H1 (cell line): ENCODE data around the gene ATPAF2. TPM values are rescaled to one million over a fixed set of nuclear protein-coding genes. Genes with fewer than 3 reads are reported as not detected.

ENCODE experiments used
- CTCF ChIA-PET: fragments of 300-600 bp; sonication (Branson Sonifier 250); formaldehyde crosslinking; loops from one replicate; lab custom pipeline; 2021; ENCODE audit not compliant: partially characterized antibody; lab: Charles Lee
- POLR2A ChIA-PET: fragments of 300-600 bp; sonication (Branson Sonifier 250); formaldehyde crosslinking; loops from one replicate; lab custom pipeline; 2021; ENCODE audit warnings: inconsistent platforms; ENCODE audit not compliant: partially characterized antibody; lab: Charles Lee
- DNase-seq, 2 experiments: peaks; one replicate each; pipeline versions ENCODE4 v3.0.0 to v3.0.0-alpha.2; 2010 to 2022; ENCODE audit warnings: low spot score in 2 of 2, low read depth in 1 of 2, mixed read lengths in 1 of 2
- FAIRE-seq: peaks from 2 replicates; lab custom pipeline; 2011; peaks lifted over from hg19 to GRCh38; lab: Jason Lieb, UNC
- H2AFZ ChIP-seq: 2 replicates; pipeline ENCODE4 v1.8.1; 2012; ENCODE audit warnings: low read length, inconsistent platforms
- H2AK5ac ChIP-seq: 2 replicates; pipeline ENCODE4 v1.6.1; 2013; ENCODE audit warnings: low read depth, low read length
- H2BK120ac ChIP-seq: replicated peaks from 2 replicates; pipeline ENCODE3; 2013; ENCODE audit warnings: low read depth, low read length, inconsistent platforms
- H2BK12ac ChIP-seq: 2 replicates; pipeline ENCODE4 v1.6.1; 2013; ENCODE audit warnings: low read depth, low read length
- H2BK15ac ChIP-seq: 2 replicates; pipeline ENCODE4 v1.6.1; 2013; ENCODE audit warnings: low read length
- H2BK20ac ChIP-seq: 2 replicates; pipeline ENCODE4 v1.6.1; 2013; ENCODE audit warnings: low read length
- H2BK5ac ChIP-seq: 2 replicates; pipeline ENCODE4 v1.6.1; 2013; ENCODE audit warnings: low read depth, low read length
- H3K14ac ChIP-seq: 2 replicates; pipeline ENCODE4 v1.6.1; 2013; ENCODE audit warnings: inconsistent platforms; ENCODE audit not compliant: insufficient read length
- H3K18ac ChIP-seq: 2 replicates; pipeline ENCODE4 v1.6.1; 2013; ENCODE audit warnings: low read length; ENCODE audit errors: extremely low read depth
- H3K23ac ChIP-seq: 2 replicates; pipeline ENCODE4 v1.6.1; 2013; ENCODE audit warnings: inconsistent platforms; ENCODE audit not compliant: insufficient read length
- H3K23me2 ChIP-seq: 2 replicates; pipeline ENCODE4 v1.6.1; 2013; ENCODE audit warnings: low read depth, low read length
- H3K27ac ChIP-seq: 2 replicates; pipeline ENCODE4 v1.6.1; 2011; ENCODE audit warnings: low read depth, low read length, inconsistent platforms
- H3K27me3 ChIP-seq, 4 experiments: replicated peaks in 1 of 4; 1 replicate in 1 of 4; 2 replicates in 3 of 4; pipeline versions ENCODE4 v1.6.1 to v1.8.1; 2011 to 2013; ENCODE audit warnings: low read length in 3 of 4, mild to moderate bottlenecking in 3 of 4, inconsistent platforms in 2 of 4, mixed read lengths in 2 of 4, moderate library complexity in 1 of 4; ENCODE audit not compliant: control insufficient read depth in 3 of 4, insufficient read depth in 3 of 4; ENCODE audit errors: extremely low read depth in 1 of 4
- H3K36me3 ChIP-seq, 4 experiments: 2 replicates each; pipeline versions ENCODE4 v1.6.1 to v1.8.1; 2011 to 2013; ENCODE audit warnings: mild to moderate bottlenecking in 4 of 4, low read length in 3 of 4, moderate library complexity in 2 of 4, control low read depth in 1 of 4, inconsistent platforms in 1 of 4; ENCODE audit not compliant: insufficient read depth in 4 of 4, control insufficient read depth in 2 of 4
- H3K4ac ChIP-seq: replicated peaks from 2 replicates; pipeline ENCODE3; 2013; ENCODE audit warnings: low read length, low read depth, mixed read lengths, inconsistent platforms; ENCODE audit not compliant: insufficient read length
- H3K4me1 ChIP-seq, 4 experiments: replicated peaks in 1 of 4; 1 replicate in 1 of 4; 2 replicates in 3 of 4; pipeline versions ENCODE4 v1.6.1 to v1.8.1; 2011 to 2013; ENCODE audit warnings: low read length in 3 of 4, inconsistent platforms in 2 of 4, mixed read lengths in 1 of 4; ENCODE audit not compliant: insufficient read depth in 4 of 4, control insufficient read depth in 3 of 4
- H3K4me2 ChIP-seq, 2 experiments: 2 replicates each; pipeline versions ENCODE4 v1.6.1 to v1.8.1; 2011 to 2013; ENCODE audit warnings: low read depth in 2 of 2, low read length in 2 of 2, control low read depth in 1 of 2, inconsistent platforms in 1 of 2, mild to moderate bottlenecking in 1 of 2; ENCODE audit not compliant: insufficient read depth in 1 of 2
- H3K4me3 ChIP-seq, 4 experiments: fragments of 200-600, 300-600 bp in 1 of 4; sonication (generic), shearing (Covaris generic), sonication (Bioruptor Twin) in 1 of 4; 2 replicates each; pipeline versions ENCODE4 v1.5.1 to v1.8.1; 2011 to 2016; ENCODE audit warnings: low read length in 4 of 4, low read depth in 3 of 4, control low read depth in 2 of 4, inconsistent platforms in 2 of 4, mild to moderate bottlenecking in 2 of 4, mixed read lengths in 1 of 4, moderate library complexity in 1 of 4; ENCODE audit not compliant: insufficient read depth in 2 of 4; ENCODE audit errors: extremely low read depth in 1 of 4
- H3K56ac ChIP-seq: replicated peaks from 2 replicates; pipeline ENCODE3; 2013; ENCODE audit warnings: low read depth, mild to moderate bottlenecking, mixed read lengths, low read length, inconsistent platforms; ENCODE audit not compliant: insufficient read length
- H3K79me1 ChIP-seq: 2 replicates; pipeline ENCODE4 v1.6.1; 2013; ENCODE audit warnings: low read depth, low read length, control low read depth
- H3K79me2 ChIP-seq, 2 experiments: 2 replicates each; pipeline versions ENCODE4 v1.6.1 to v1.8.1; 2012 to 2013; ENCODE audit warnings: low read length in 2 of 2, mild to moderate bottlenecking in 2 of 2, inconsistent platforms in 1 of 2; ENCODE audit not compliant: insufficient read depth in 2 of 2, control insufficient read depth in 1 of 2
- H3K9ac ChIP-seq, 4 experiments: replicated peaks in 1 of 4; 1 replicate in 1 of 4; 2 replicates in 3 of 4; pipeline versions ENCODE4 v1.6.1 to v1.8.1; 2011 to 2013; ENCODE audit warnings: low read depth in 3 of 4, low read length in 3 of 4, control low read depth in 2 of 4, mild to moderate bottlenecking in 2 of 4, moderate library complexity in 2 of 4, inconsistent platforms in 1 of 4; ENCODE audit errors: extremely low read depth in 1 of 4
- H3K9me3 ChIP-seq, 2 experiments: 2 replicates each; pipeline versions ENCODE4 v1.6.1 to v1.8.1; 2012 to 2013; ENCODE audit warnings: mild to moderate bottlenecking in 2 of 2, moderate library complexity in 2 of 2, control low read depth in 1 of 2, inconsistent platforms in 1 of 2, low read depth in 1 of 2, low read length in 1 of 2, mixed read lengths in 1 of 2; ENCODE audit not compliant: insufficient read depth in 2 of 2
- H4K20me1 ChIP-seq, 2 experiments: replicated peaks in 1 of 2; 2 replicates each; pipeline versions ENCODE3 to v1.8.1; 2011 to 2013; ENCODE audit warnings: inconsistent platforms in 2 of 2, low read length in 2 of 2, mild to moderate bottlenecking in 1 of 2; ENCODE audit not compliant: insufficient read depth in 2 of 2, control insufficient read depth in 1 of 2
- H4K5ac ChIP-seq: 2 replicates; pipeline ENCODE4 v1.6.1; 2013; ENCODE audit warnings: low read length, low read depth, mixed read lengths, inconsistent platforms; ENCODE audit not compliant: insufficient read length
- H4K8ac ChIP-seq: 2 replicates; pipeline ENCODE4 v1.8.0; 2013; ENCODE audit warnings: mild to moderate bottlenecking, moderate library complexity, low read length, inconsistent platforms; ENCODE audit not compliant: insufficient read depth; ENCODE audit errors: extremely low read depth
- H4K91ac ChIP-seq: replicated peaks from 2 replicates; pipeline ENCODE3; 2013; ENCODE audit warnings: low read length, mixed read lengths, inconsistent platforms; ENCODE audit not compliant: insufficient read length
- BACH1 ChIP-seq: IDR thresholded peaks from 2 replicates; pipeline ENCODE4 v1.6.1; 2012; ENCODE audit warnings: low read length, improper control_type of control experiment
- BCL11A ChIP-seq, 2 experiments: IDR thresholded peaks; one replicate each; pipeline ENCODE4 v1.6.1; 2011; ENCODE audit warnings: low read depth in 2 of 2, low read length in 2 of 2, mild to moderate bottlenecking in 2 of 2
- CBX8 ChIP-seq: fragments of 300-800, 300-1000 bp; sonication (generic); IDR thresholded peaks from 2 replicates; pipeline ENCODE4 v1.7.1; 2016; ENCODE audit warnings: low read depth, low read length, borderline replicate concordance
- CEBPB ChIP-seq: IDR thresholded peaks from 2 replicates; pipeline ENCODE4 v1.6.1; 2012; ENCODE audit warnings: low read depth, low read length
- CHD1 ChIP-seq: IDR thresholded peaks from 2 replicates; pipeline ENCODE4 v1.6.1; 2012; ENCODE audit warnings: low read depth, low read length, improper control_type of control experiment
- E2F6 ChIP-seq: IDR thresholded peaks from 2 replicates; pipeline ENCODE4 v1.6.1; 2012; ENCODE audit warnings: inconsistent platforms
- EGR1 ChIP-seq: IDR thresholded peaks from 2 replicates; pipeline ENCODE4 v1.6.1; 2011; ENCODE audit warnings: low read depth, low read length, borderline replicate concordance
- EP300 ChIP-seq, 2 experiments: IDR thresholded peaks; 1 replicate in 1 of 2; 2 replicates in 1 of 2; pipeline ENCODE4 v1.6.1; 2011 to 2012; ENCODE audit warnings: low read depth in 2 of 2, low read length in 2 of 2, mild to moderate bottlenecking in 2 of 2, borderline replicate concordance in 1 of 2, inconsistent platforms in 1 of 2, moderate library complexity in 1 of 2
- EZH2 ChIP-seq: fragments of 200-600 bp; sonication (generic); IDR thresholded peaks from 2 replicates; pipeline ENCODE4 v1.7.1; 2012; ENCODE audit warnings: low read depth, mild to moderate bottlenecking, moderate library complexity, low read length, inconsistent platforms; ENCODE audit not compliant: severe bottlenecking
- GABPA ChIP-seq: IDR thresholded peaks from 2 replicates; pipeline ENCODE4 v1.6.1; 2011; ENCODE audit warnings: mild to moderate bottlenecking, low read length, moderate library complexity, borderline replicate concordance; ENCODE audit not compliant: insufficient read depth
- KDM5A ChIP-seq: fragments of 200-600 bp; IDR thresholded peaks from 2 replicates; pipeline ENCODE4 v1.7.1; 2012; ENCODE audit warnings: mild to moderate bottlenecking, low read length, inconsistent platforms, mixed read lengths
- NRF1 ChIP-seq: IDR thresholded peaks from 2 replicates; pipeline ENCODE4 v1.6.1; 2011; ENCODE audit warnings: mild to moderate bottlenecking, low read depth, low read length, improper control_type of control experiment
- RBBP5 ChIP-seq: IDR thresholded peaks from 2 replicates; pipeline ENCODE4 v1.7.1; 2012; ENCODE audit warnings: low read depth, mild to moderate bottlenecking, inconsistent platforms, low read length, moderate library complexity, borderline replicate concordance
- TBP ChIP-seq: IDR thresholded peaks from 2 replicates; pipeline ENCODE4 v1.6.1; 2011; ENCODE audit warnings: low read depth, low read length, improper control_type of control experiment
- WGBS, 2 experiments: shearing (Covaris generic) in 1 of 2; methylation state at CpG; one replicate each; pipeline versions ENCODE4 v1.1.6 to v1.1.7; 2013 to 2015; ENCODE audit warnings: low lambda C conversion rate in 2 of 2, mixed read lengths in 2 of 2, inconsistent platforms in 1 of 2, low coverage in 1 of 2, missing lambda C conversion rate in 1 of 2; ENCODE audit not compliant: insufficient replicate concordance in 2 of 2, insufficient coverage in 1 of 2, insufficient read length in 1 of 2; ENCODE audit errors: extremely low coverage in 1 of 2, missing lambda C conversion rate in 1 of 2; 5-methylcytosine and 5-hydroxymethylcytosine counted together
- polyA plus RNA-seq, 7 experiments: library from polyadenylated mRNA; depleted of rRNA in 3 of 7; stranded (reverse) in 5 of 7; unstranded in 2 of 7; fragments of >200 nt in 5 of 7; fragments of 200-250 nt in 2 of 7; gene quantifications; 1 replicate in 5 of 7; 2 replicates in 1 of 7; 4 replicates in 1 of 7; pipeline versions ENCODE4 v1.2.1 to v1.2.3, GENCODE V29; 2011 to 2013; ENCODE audit warnings: missing spikeins in 2 of 7, mixed read lengths in 2 of 7
- total RNA-seq: library from RNA; stranded (reverse); fragmentation: NEBNext Ultra II Directional; extraction: Animal tissue kit (Norgen Biotek cat#: 25700); gene quantifications from 2 replicates; pipeline ENCODE4 v1.2.1, GENCODE V29; 2021

ATPAF2 gene
- total and polyA plus RNA-seq, 2 of the 8 experiments (the other 6 are each of a cell fraction or from before 2014, with no cell fraction given): 19.6 to 22.9 TPM

GRCh38 chr17:18076936-18077335 lies 38.0 kb upstream of the ATPAF2 start:
- Histone ChIP-seq H2BK12ac (no peak overlapping the region), H3K36me3 (no peaks in the 10 kb centered on the region), H3K4me2 (no peak overlapping the region), H2BK120ac (no peak overlapping the region), H3K79me2 (no peaks in the 10 kb centered on the region), H3K23ac (no peak overlapping the region), H3K23me2 (no peaks in the 10 kb centered on the region), H2BK20ac (no peak overlapping the region), H3K14ac (no peak overlapping the region), H3K27ac (no peak overlapping the region), H4K8ac (no peak overlapping the region), H3K27me3 (no peaks in the 10 kb centered on the region; a peak in 2 of 7 replicates), H3K56ac (no peak overlapping the region), H2BK15ac (no peak overlapping the region), H3K4me1 (no peaks in the 10 kb centered on the region), H3K4ac (no peak overlapping the region), H3K79me1 (no peaks in the 10 kb centered on the region), H4K20me1 (no peaks in the 10 kb centered on the region), H3K9me3 (no peaks in the 10 kb centered on the region), H2AK5ac (no peak overlapping the region), H3K9ac (no peak overlapping the region), H2BK5ac (no peak overlapping the region), H3K18ac (no peak overlapping the region), H3K4me3 (no peak overlapping the region), H2AFZ (no peak overlapping the region), H4K5ac (no peak overlapping the region), H4K91ac (no peak overlapping the region)
- CTCF ChIA-PET: interaction anchor here (0.9 kb wide), 1 partner anchor 9 kb away, joined by 3 read pairs; no protein-coding TSS in a partner anchor
- WGBS, 2 experiments: 91% methylated on average over 7 of the region's 7 CpGs; no CpG with 5 or more reads in 1 of the 2 experiments
- FAIRE-seq (no peak), DNase-seq (no peak)
- POLR2A ChIA-PET: no interaction called here
- TF ChIP-seq E2F6 (no peak), NRF1 (no peak), TBP (no peak), CEBPB (no peak), CHD1 (no peak), CBX8 (no peak), EGR1 (no peak), BCL11A (IDR thresholded peaks at IDR 0.05; ENCODE audit: low read depth in 2 of 2, low read length in 2 of 2) (no peak), EZH2 (no peak), KDM5A (no peak), BACH1 (no peak), EP300 (IDR thresholded peaks at IDR 0.05; ENCODE audit: borderline replicate concordance in 1 of 2, low read depth in 2 of 2, low read length in 2 of 2) (no peak), GABPA (no peak), RBBP5 (no peak)
